H1 (cell line): ENCODE results near the gene PLTP. TPM values are rescaled to one million over a fixed set of nuclear protein-coding genes. Genes with fewer than 3 reads are reported as not detected.

Experiments used
- polyA plus RNA-seq, 7 experiments: library from polyadenylated mRNA; depleted of rRNA in 3 of 7; stranded (reverse) in 5 of 7; unstranded in 2 of 7; fragments of >200 nt in 5 of 7; fragments of 200-250 nt in 2 of 7; gene quantifications; 1 replicate in 5 of 7; 2 replicates in 1 of 7; 4 replicates in 1 of 7; pipeline versions ENCODE4 v1.2.1 to v1.2.3, GENCODE V29; 2011 to 2013; ENCODE audit warnings: missing spikeins in 2 of 7, mixed read lengths in 2 of 7
- total RNA-seq: library from RNA; stranded (reverse); fragmentation: NEBNext Ultra II Directional; extraction: Animal tissue kit (Norgen Biotek cat#: 25700); gene quantifications from 2 replicates; pipeline ENCODE4 v1.2.1, GENCODE V29; 2021
- TF ChIP-seq, protein P1 (sequence below): IDR thresholded peaks from 2 replicates; pipeline ENCODE4 v1.6.1; 2012; ENCODE audit warnings: low read length, inconsistent platforms

PLTP gene
- total and polyA plus RNA-seq, 2 of the 8 experiments (the other 6 are each of a cell fraction or from before 2014, with no cell fraction given) = 120 to 194 TPM

- TF ChIP-seq, protein P1, sequence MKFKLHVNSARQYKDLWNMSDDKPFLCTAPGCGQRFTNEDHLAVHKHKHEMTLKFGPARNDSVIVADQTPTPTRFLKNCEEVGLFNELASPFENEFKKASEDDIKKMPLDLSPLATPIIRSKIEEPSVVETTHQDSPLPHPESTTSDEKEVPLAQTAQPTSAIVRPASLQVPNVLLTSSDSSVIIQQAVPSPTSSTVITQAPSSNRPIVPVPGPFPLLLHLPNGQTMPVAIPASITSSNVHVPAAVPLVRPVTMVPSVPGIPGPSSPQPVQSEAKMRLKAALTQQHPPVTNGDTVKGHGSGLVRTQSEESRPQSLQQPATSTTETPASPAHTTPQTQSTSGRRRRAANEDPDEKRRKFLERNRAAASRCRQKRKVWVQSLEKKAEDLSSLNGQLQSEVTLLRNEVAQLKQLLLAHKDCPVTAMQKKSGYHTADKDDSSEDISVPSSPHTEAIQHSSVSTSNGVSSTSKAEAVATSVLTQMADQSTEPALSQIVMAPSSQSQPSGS = no peak
These were observed 48.1 kb downstream of the PLTP start (continued) for GRCh38 chr20:45863543-45864470.
